Liver (tissue), 9 donors: ENCODE data around the gene DEPDC5. TPM values are rescaled to one million over a fixed set of nuclear protein-coding genes. Genes with fewer than 3 reads are reported as not detected.

ENCODE experiments used
- DNase-seq: peaks from one replicate; pipeline ENCODE4 v3.0.0-alpha.2; 2017; ENCODE audit warnings: low spot score
- H3K27ac ChIP-seq, 2 donors: one replicate each; pipeline ENCODE4 v1.7.0; 2013; ENCODE audit warnings: inconsistent platforms in 2 of 2, low read length in 2 of 2, control low read depth in 1 of 2, low read depth in 1 of 2, mild to moderate bottlenecking in 1 of 2
- H3K27me3 ChIP-seq, 4 donors: one replicate each; pipeline versions ENCODE4 v1.6.1 to v1.7.0; 2013; ENCODE audit warnings: low read length in 3 of 4, inconsistent platforms in 1 of 4, mild to moderate bottlenecking in 1 of 4, moderate library complexity in 1 of 4; ENCODE audit not compliant: control insufficient read depth in 4 of 4, insufficient read depth in 4 of 4
- H3K36me3 ChIP-seq, 4 donors: one replicate each; pipeline versions ENCODE4 v1.6.1 to v1.7.0; 2013; ENCODE audit warnings: low read length in 3 of 4, mild to moderate bottlenecking in 3 of 4, low read depth in 1 of 4, moderate library complexity in 1 of 4; ENCODE audit not compliant: control insufficient read depth in 4 of 4, insufficient read depth in 3 of 4
- H3K4me1 ChIP-seq, 4 donors: one replicate each; pipeline versions ENCODE4 v1.6.1 to v1.7.0; 2013; ENCODE audit warnings: low read length in 3 of 4, mild to moderate bottlenecking in 3 of 4, moderate library complexity in 1 of 4; ENCODE audit not compliant: control insufficient read depth in 4 of 4, insufficient read depth in 4 of 4
- H3K4me3 ChIP-seq, 3 donors: one replicate each; pipeline versions ENCODE4 v1.6.1 to v1.7.0; 2013; ENCODE audit warnings: low read length in 3 of 3, control low read depth in 1 of 3, low read depth in 1 of 3, mild to moderate bottlenecking in 1 of 3
- H3K9ac ChIP-seq, 2 donors: one replicate each; pipeline ENCODE4 v1.7.0; 2013; ENCODE audit warnings: low read length in 2 of 2, mild to moderate bottlenecking in 2 of 2, moderate library complexity in 2 of 2, control low read depth in 1 of 2, low read depth in 1 of 2
- H3K9me3 ChIP-seq, 4 donors: one replicate each; pipeline versions ENCODE4 v1.6.1 to v1.7.0; 2013; ENCODE audit warnings: low read length in 3 of 4; ENCODE audit not compliant: control insufficient read depth in 4 of 4
- EGR1 ChIP-seq, 2 donors: IDR thresholded peaks; 2 replicates each; pipeline ENCODE4 v1.6.1; 2016 to 2018; ENCODE audit warnings: antibody characterized with exemption in 2 of 2, low read depth in 2 of 2
- FOXA1 ChIP-seq: IDR thresholded peaks from 2 replicates; pipeline ENCODE4 v1.6.1; 2016; ENCODE audit warnings: antibody characterized with exemption
- GABPA ChIP-seq, 2 donors: IDR thresholded peaks in 1 of 2; conservative IDR thresholded peaks in 1 of 2; 2 replicates each; pipeline ENCODE4 v1.6.1; 2016; ENCODE audit warnings: antibody characterized with exemption in 2 of 2, mild to moderate bottlenecking in 1 of 2, moderate library complexity in 1 of 2
- HNF4A ChIP-seq, 2 donors: conservative IDR thresholded peaks; 2 replicates each; pipeline ENCODE4 v1.6.1; 2016; ENCODE audit warnings: antibody characterized with exemption in 2 of 2, mild to moderate bottlenecking in 2 of 2
- HNF4G ChIP-seq: IDR thresholded peaks from 2 replicates; pipeline ENCODE4 v1.6.1; 2016; ENCODE audit warnings: antibody characterized with exemption
- JUND ChIP-seq, 2 donors: IDR thresholded peaks; 2 replicates each; pipeline ENCODE4 v1.6.1; 2016; ENCODE audit warnings: antibody characterized with exemption in 2 of 2
- NR2F2 ChIP-seq: IDR thresholded peaks from 2 replicates; pipeline ENCODE4 v1.6.1; 2016; ENCODE audit warnings: antibody characterized with exemption
- RXRA ChIP-seq, 2 donors: IDR thresholded peaks; 2 replicates each; pipeline ENCODE4 v1.6.1; 2017 to 2018; ENCODE audit warnings: antibody characterized with exemption in 2 of 2, mild to moderate bottlenecking in 1 of 2
- SP1 ChIP-seq: IDR thresholded peaks from 2 replicates; pipeline ENCODE4 v1.6.1; 2018; ENCODE audit warnings: antibody characterized with exemption, mild to moderate bottlenecking
- TAF1 ChIP-seq: conservative IDR thresholded peaks from 2 replicates; pipeline ENCODE4 v1.6.1; 2016; ENCODE audit warnings: antibody characterized with exemption, mild to moderate bottlenecking
- YY1 ChIP-seq: IDR thresholded peaks from 2 replicates; pipeline ENCODE4 v1.6.1; 2016; ENCODE audit warnings: antibody characterized with exemption, mild to moderate bottlenecking
- WGBS: extraction: QIAGEN DNeasy Blood & Tissue Kit; methylation state at CpG from one replicate; pipeline ENCODE4 v1.1.7; 2013; 5-methylcytosine and 5-hydroxymethylcytosine counted together
- polyA plus RNA-seq, 2 donors: library from polyadenylated mRNA; stranded (reverse) in 1 of 2; unstranded in 1 of 2; fragments of 200-250 nt in 1 of 2; fragments of >200 nt in 1 of 2; fragmentation: Nextera tagmentation in 1 of 2; extraction: Ambion mirVana in 1 of 2; gene quantifications; one replicate each; pipeline versions ENCODE4 v1.2.1 to v1.2.3, GENCODE V29; 2013 to 2015
- total RNA-seq, 2 donors: library from RNA; depleted of rRNA; stranded (reverse); fragments of >200 nt; gene quantifications; one replicate each; pipeline ENCODE4 v1.2.3, GENCODE V29; 2014
- TF ChIP-seq, protein P1 (sequence below): IDR thresholded peaks from 2 replicates; pipeline ENCODE4 v1.6.1; 2016; ENCODE audit warnings: antibody characterized with exemption
- TF ChIP-seq, protein P2 (sequence below): fragments of 150-350 bp; IDR thresholded peaks from 2 replicates; pipeline ENCODE4 v1.5.1; 2017; ENCODE audit warnings: improper control_type of control experiment, low read depth, low read length; ENCODE audit not compliant: missing input control
- TF ChIP-seq, protein P3 (sequence below): IDR thresholded peaks from 2 replicates; pipeline ENCODE4 v1.6.1; 2016; ENCODE audit warnings: antibody characterized with exemption, mild to moderate bottlenecking
- TF ChIP-seq, protein P4 (sequence below): IDR thresholded peaks from 2 replicates; pipeline ENCODE4 v1.6.1; 2016; ENCODE audit warnings: antibody characterized with exemption
- TF ChIP-seq, protein P5 (sequence below): IDR thresholded peaks from 2 replicates; pipeline ENCODE4 v1.6.1; 2016; ENCODE audit warnings: antibody characterized with exemption
- donor health status: healthy.
- donor health status: healthy.
- donor health status: healthy.
- donor health status: healthy.
- donor health status: healthy.

The DEPDC5 gene
- total and polyA plus RNA-seq, 4 donors: 5.5 to 19.4 (median 12.6) TPM

DNA sequence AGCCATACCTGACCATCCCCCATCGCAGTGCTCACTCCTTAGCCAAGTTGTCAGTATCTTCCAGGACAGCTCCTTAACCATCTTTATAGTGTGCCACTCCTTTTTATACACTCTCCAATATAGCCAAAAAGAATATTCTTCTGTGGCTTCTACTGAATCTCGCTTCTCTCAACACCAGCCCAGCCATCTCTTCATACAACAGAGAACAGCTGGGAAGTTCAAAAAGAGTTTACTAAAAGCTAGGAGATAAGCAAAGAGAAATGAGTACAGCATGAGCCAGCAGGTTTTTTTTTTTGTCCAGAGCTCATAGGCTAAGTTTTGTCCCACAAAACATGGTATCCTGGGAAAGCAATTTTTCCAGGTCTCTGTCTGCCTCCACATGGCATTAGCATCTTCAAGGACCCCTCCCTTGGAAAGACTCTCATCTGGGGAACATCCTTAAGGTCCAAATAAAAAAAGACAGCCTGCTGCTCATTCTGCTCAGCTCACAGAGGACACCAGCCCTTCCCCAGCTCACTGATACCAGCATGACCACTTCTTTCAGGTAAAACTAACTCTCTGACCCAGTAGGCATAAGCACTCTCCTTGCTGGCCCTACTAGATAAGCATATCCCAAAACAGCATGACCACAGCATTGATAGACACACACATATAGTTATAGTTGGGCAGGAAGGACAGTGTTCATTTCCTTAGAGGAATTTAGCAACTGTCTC, 141.7 kb downstream of the DEPDC5 start:
- peak; percentile 49 for DNase-seq
- 92% methylated on average over 2 of the region's 2 CpGs for WGBS
- H3K9me3 ChIP-seq: no peaks in the 10 kb centered on the region
- H3K4me1 ChIP-seq: no peaks in the 10 kb centered on the region
- no peak for TF ChIP-seq RXRA (IDR thresholded peaks at IDR 0.05)
- no peak for TF ChIP-seq HNF4A (conservative IDR thresholded peaks at IDR 0.05)
- TF ChIP-seq, protein P1, sequence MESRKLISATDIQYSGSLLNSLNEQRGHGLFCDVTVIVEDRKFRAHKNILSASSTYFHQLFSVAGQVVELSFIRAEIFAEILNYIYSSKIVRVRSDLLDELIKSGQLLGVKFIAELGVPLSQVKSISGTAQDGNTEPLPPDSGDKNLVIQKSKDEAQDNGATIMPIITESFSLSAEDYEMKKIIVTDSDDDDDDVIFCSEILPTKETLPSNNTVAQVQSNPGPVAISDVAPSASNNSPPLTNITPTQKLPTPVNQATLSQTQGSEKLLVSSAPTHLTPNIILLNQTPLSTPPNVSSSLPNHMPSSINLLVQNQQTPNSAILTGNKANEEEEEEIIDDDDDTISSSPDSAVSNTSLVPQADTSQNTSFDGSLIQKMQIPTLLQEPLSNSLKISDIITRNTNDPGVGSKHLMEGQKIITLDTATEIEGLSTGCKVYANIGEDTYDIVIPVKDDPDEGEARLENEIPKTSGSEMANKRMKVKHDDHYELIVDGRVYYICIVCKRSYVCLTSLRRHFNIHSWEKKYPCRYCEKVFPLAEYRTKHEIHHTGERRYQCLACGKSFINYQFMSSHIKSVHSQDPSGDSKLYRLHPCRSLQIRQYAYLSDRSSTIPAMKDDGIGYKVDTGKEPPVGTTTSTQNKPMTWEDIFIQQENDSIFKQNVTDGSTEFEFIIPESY: no peak
- TF ChIP-seq TAF1: no peak
- no peak for TF ChIP-seq GABPA (IDR thresholded peaks at IDR 0.05 in 1 of 2, conservative IDR thresholded peaks at IDR 0.05 in 1 of 2)
- no peak for TF ChIP-seq YY1
- TF ChIP-seq EGR1 (IDR thresholded peaks at IDR 0.05; ENCODE audit: low read depth in 2 of 2): no peak
- TF ChIP-seq, protein P2, sequence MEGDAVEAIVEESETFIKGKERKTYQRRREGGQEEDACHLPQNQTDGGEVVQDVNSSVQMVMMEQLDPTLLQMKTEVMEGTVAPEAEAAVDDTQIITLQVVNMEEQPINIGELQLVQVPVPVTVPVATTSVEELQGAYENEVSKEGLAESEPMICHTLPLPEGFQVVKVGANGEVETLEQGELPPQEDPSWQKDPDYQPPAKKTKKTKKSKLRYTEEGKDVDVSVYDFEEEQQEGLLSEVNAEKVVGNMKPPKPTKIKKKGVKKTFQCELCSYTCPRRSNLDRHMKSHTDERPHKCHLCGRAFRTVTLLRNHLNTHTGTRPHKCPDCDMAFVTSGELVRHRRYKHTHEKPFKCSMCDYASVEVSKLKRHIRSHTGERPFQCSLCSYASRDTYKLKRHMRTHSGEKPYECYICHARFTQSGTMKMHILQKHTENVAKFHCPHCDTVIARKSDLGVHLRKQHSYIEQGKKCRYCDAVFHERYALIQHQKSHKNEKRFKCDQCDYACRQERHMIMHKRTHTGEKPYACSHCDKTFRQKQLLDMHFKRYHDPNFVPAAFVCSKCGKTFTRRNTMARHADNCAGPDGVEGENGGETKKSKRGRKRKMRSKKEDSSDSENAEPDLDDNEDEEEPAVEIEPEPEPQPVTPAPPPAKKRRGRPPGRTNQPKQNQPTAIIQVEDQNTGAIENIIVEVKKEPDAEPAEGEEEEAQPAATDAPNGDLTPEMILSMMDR: no peak
- TF ChIP-seq NR2F2: no peak
- TF ChIP-seq, protein P3, sequence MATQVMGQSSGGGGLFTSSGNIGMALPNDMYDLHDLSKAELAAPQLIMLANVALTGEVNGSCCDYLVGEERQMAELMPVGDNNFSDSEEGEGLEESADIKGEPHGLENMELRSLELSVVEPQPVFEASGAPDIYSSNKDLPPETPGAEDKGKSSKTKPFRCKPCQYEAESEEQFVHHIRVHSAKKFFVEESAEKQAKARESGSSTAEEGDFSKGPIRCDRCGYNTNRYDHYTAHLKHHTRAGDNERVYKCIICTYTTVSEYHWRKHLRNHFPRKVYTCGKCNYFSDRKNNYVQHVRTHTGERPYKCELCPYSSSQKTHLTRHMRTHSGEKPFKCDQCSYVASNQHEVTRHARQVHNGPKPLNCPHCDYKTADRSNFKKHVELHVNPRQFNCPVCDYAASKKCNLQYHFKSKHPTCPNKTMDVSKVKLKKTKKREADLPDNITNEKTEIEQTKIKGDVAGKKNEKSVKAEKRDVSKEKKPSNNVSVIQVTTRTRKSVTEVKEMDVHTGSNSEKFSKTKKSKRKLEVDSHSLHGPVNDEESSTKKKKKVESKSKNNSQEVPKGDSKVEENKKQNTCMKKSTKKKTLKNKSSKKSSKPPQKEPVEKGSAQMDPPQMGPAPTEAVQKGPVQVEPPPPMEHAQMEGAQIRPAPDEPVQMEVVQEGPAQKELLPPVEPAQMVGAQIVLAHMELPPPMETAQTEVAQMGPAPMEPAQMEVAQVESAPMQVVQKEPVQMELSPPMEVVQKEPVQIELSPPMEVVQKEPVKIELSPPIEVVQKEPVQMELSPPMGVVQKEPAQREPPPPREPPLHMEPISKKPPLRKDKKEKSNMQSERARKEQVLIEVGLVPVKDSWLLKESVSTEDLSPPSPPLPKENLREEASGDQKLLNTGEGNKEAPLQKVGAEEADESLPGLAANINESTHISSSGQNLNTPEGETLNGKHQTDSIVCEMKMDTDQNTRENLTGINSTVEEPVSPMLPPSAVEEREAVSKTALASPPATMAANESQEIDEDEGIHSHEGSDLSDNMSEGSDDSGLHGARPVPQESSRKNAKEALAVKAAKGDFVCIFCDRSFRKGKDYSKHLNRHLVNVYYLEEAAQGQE: no peak
- peaks cover 4 to 46% (median 26%) of the 10 kb centered on the region in 4 donors for H3K36me3 ChIP-seq
- no peak overlapping the region for H3K27ac ChIP-seq
- H3K9ac ChIP-seq: no peak overlapping the region
- no peak overlapping the region for H3K4me3 ChIP-seq
- H3K27me3 ChIP-seq: no peaks in the 10 kb centered on the region

DNA sequence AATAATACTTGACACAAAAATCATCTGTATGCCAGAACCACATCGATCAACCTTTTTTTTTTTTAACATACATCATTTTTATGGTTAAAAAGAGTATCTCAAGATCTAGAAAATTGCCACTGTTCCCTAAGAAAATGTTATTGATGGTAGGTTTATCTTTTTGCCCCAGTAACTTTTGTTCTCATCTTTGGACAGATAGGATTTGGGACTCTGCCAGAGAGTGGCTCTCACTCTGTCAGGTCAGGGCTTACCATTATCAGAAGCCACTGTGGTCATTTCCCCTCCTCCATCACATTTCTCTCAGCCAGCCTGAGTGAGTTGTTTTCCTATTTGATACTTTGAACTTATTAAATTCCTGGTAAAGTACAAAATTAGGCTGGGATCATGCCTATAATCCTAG, 142.7 kb downstream of the DEPDC5 start:
- no peaks in the 10 kb centered on the region for H3K27me3 ChIP-seq
- no peaks in the 10 kb centered on the region for H3K4me1 ChIP-seq
- no peak for DNase-seq
- no peaks in the 10 kb centered on the region for H3K9me3 ChIP-seq
- H3K27ac ChIP-seq: no peak overlapping the region
- 97% methylated on average over 1 of the region's 1 CpG for WGBS
- no peak overlapping the region for H3K9ac ChIP-seq
- TF ChIP-seq SP1 (no peak), HNF4A (conservative IDR thresholded peaks at IDR 0.05) (no peak), JUND (IDR thresholded peaks at IDR 0.05) (no peak), FOXA1 (no peak), HNF4G (no peak), NR2F2 (no peak), GABPA (IDR thresholded peaks at IDR 0.05 in 1 of 2, conservative IDR thresholded peaks at IDR 0.05 in 1 of 2) (no peak)
- TF ChIP-seq, protein P3: no peak
- TF ChIP-seq, protein P4, sequence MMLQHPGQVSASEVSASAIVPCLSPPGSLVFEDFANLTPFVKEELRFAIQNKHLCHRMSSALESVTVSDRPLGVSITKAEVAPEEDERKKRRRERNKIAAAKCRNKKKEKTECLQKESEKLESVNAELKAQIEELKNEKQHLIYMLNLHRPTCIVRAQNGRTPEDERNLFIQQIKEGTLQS: no peak
- TF ChIP-seq, protein P5, sequence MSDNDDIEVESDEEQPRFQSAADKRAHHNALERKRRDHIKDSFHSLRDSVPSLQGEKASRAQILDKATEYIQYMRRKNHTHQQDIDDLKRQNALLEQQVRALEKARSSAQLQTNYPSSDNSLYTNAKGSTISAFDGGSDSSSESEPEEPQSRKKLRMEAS: no peak
- H3K4me3 ChIP-seq: no peak overlapping the region
- peaks cover 4 to 44% (median 26%) of the 10 kb centered on the region in 4 donors for H3K36me3 ChIP-seq
